Thymus (tissue), 11 donors: ENCODE data around the gene NCCRP1. TPM values are rescaled to one million over a fixed set of nuclear protein-coding genes. Genes with fewer than 3 reads are reported as not detected.
A peak's percentile ranks its signal among the peaks of the same experiment; 100 is the strongest.
"Not testable (repeated sequence)": the region's sequence is repeated elsewhere in the genome, so short reads cannot be mapped to it uniquely, and the experiment has no call there.

Source experiments
- DNase-seq, 9 donors: peaks; one replicate each; pipeline ENCODE4 v3.0.0-alpha.2; 2013; ENCODE audit warnings: low spot score in 9 of 9, low read depth in 6 of 9, missing footprints in 1 of 9
- H3K27ac ChIP-seq, 2 donors: one replicate each; pipeline ENCODE4 v1.5.1; 2013; ENCODE audit warnings: control low read depth in 1 of 2, low read depth in 1 of 2, low read length in 1 of 2, mild to moderate bottlenecking in 1 of 2, moderate library complexity in 1 of 2
- H3K27me3 ChIP-seq, 2 donors: one replicate each; pipeline ENCODE4 v1.5.1; 2013; ENCODE audit warnings: low read length in 1 of 2; ENCODE audit not compliant: control insufficient read depth in 2 of 2, insufficient read depth in 1 of 2
- H3K36me3 ChIP-seq, 2 donors: one replicate each; pipeline ENCODE4 v1.5.1; 2013; ENCODE audit warnings: low read length in 1 of 2, mild to moderate bottlenecking in 1 of 2, moderate library complexity in 1 of 2; ENCODE audit not compliant: control insufficient read depth in 2 of 2, insufficient read depth in 2 of 2
- H3K4me1 ChIP-seq, 2 donors: one replicate each; pipeline ENCODE4 v1.5.1; 2013; ENCODE audit warnings: low read length in 2 of 2; ENCODE audit not compliant: control insufficient read depth in 2 of 2, insufficient read depth in 2 of 2
- H3K4me3 ChIP-seq, 2 donors: one replicate each; pipeline ENCODE4 v1.5.1; 2013; ENCODE audit warnings: low read length in 2 of 2, control low read depth in 1 of 2, mild to moderate bottlenecking in 1 of 2
- H3K9me3 ChIP-seq, 2 donors: one replicate each; pipeline ENCODE4 v1.5.1; 2013; ENCODE audit warnings: low read length in 1 of 2, mild to moderate bottlenecking in 1 of 2; ENCODE audit not compliant: control insufficient read depth in 2 of 2, insufficient read depth in 1 of 2
- WGBS: extraction: QIAGEN DNeasy Blood & Tissue Kit; methylation state at CpG from one replicate; pipeline ENCODE4 v1.1.7; 2013; 5-methylcytosine and 5-hydroxymethylcytosine counted together
- polyA plus RNA-seq: library from polyadenylated mRNA; stranded (reverse); fragments of 200-250 nt; gene quantifications from one replicate; pipeline ENCODE4 v1.2.3, GENCODE V29; 2013
- total RNA-seq: library from RNA; stranded (reverse); fragments of 120-200 nt; gene quantifications from one replicate; pipeline ENCODE4 v1.2.4, GENCODE V29; 2013
- donor health status: healthy.

The NCCRP1 gene
- total and polyA plus RNA-seq, 2 donors: 2.1 to 13.2 TPM

- H3K27ac ChIP-seq: no peak overlapping the region
- no peak for DNase-seq
- H3K27me3 ChIP-seq: peaks cover 15 to 43% of the 10 kb centered on the region in 2 donors
- 84% methylated on average over 9 of the region's 9 CpGs for WGBS
- no peaks in the 10 kb centered on the region for H3K4me1 ChIP-seq
- no peak overlapping the region for H3K4me3 ChIP-seq
- H3K36me3 ChIP-seq: no peaks in the 10 kb centered on the region
- no peaks in the 10 kb centered on the region for H3K9me3 ChIP-seq
These were observed 11.5 kb downstream of the NCCRP1 start for GRCh38 chr19:39208175-39208795.

GRCh38 chr19:39209196-39209595 is 12.4 kb downstream of the NCCRP1 start:
- WGBS: 89% methylated on average over 7 of the region's 7 CpGs
- DNase-seq: no peak
- H3K4me1 ChIP-seq: no peaks in the 10 kb centered on the region
- no peak overlapping the region for H3K27ac ChIP-seq
- H3K27me3 ChIP-seq: peaks cover 6 to 34% of the 10 kb centered on the region in 2 donors
- no peaks in the 10 kb centered on the region for H3K9me3 ChIP-seq
- H3K4me3 ChIP-seq: no peak overlapping the region
- no peaks in the 10 kb centered on the region for H3K36me3 ChIP-seq

- DNase-seq: no peak
- WGBS: 91% methylated on average over 13 of the region's 13 CpGs
- Histone ChIP-seq H3K9me3 (no peaks in the 10 kb centered on the region), H3K27me3 (peaks cover 0 to 14% of the 10 kb centered on the region in 2 donors), H3K4me3 (no peak overlapping the region), H3K4me1 (no peaks in the 10 kb centered on the region), H3K36me3 (no peaks in the 10 kb centered on the region), H3K27ac (no peak overlapping the region)
These were observed 15.1 kb downstream of the NCCRP1 start for GRCh38 chr19:39211731-39212374.

GRCh38 chr19:39212375-39212742 is 15.6 kb downstream of the NCCRP1 start:
- H3K9me3 ChIP-seq: no peaks in the 10 kb centered on the region
- whole genome bisulfite sequencing: 40% methylated on average over 8 of the region's 8 CpGs
- peak in 6 of 9 donors; percentile 1 to 53 (median 12) for DNase-seq

GRCh38 chr19:39215323-39215722 is 18.6 kb downstream of the NCCRP1 start:
- H3K4me3 ChIP-seq, H3K9me3 ChIP-seq, H3K4me1 ChIP-seq, H3K27me3 ChIP-seq, DNase-seq, H3K36me3 ChIP-seq, H3K27ac ChIP-seq: not testable (repeated sequence)
- WGBS: 91% methylated on average over 3 of the region's 3 CpGs

More at GRCh38 chr19:39212375-39212742, 15.6 kb downstream of the NCCRP1 start:
- H3K4me1 ChIP-seq: no peaks in the 10 kb centered on the region
- H3K4me3 ChIP-seq: no peak overlapping the region
- H3K36me3 ChIP-seq: no peaks in the 10 kb centered on the region
- H3K27ac ChIP-seq: no peak overlapping the region
- H3K27me3 ChIP-seq: peaks cover 0 to 11% of the 10 kb centered on the region in 2 donors

- Histone ChIP-seq H3K36me3 (no peaks in the 10 kb centered on the region), H3K4me1 (no peaks in the 10 kb centered on the region), H3K27ac (no peak overlapping the region), H3K27me3 (peaks cover 0 to 6% of the 10 kb centered on the region in 2 donors), H3K4me3 (no peak overlapping the region), H3K9me3 (no peaks in the 10 kb centered on the region)
- WGBS: 94% methylated on average over 5 of the region's 5 CpGs
- DNase-seq: no peak
These were observed 20.3 kb downstream of the NCCRP1 start for GRCh38 chr19:39217094-39217493.

GRCh38 chr19:39218230-39219007 is 21.7 kb downstream of the NCCRP1 start:
- no peaks in the 10 kb centered on the region for H3K9me3 ChIP-seq
- no peaks in the 10 kb centered on the region for H3K36me3 ChIP-seq
- no peaks in the 10 kb centered on the region for H3K4me1 ChIP-seq
- no peak for DNase-seq
- peaks cover 0 to 2% of the 10 kb centered on the region in 2 donors for H3K27me3 ChIP-seq
- WGBS: 94% methylated on average over 15 of the region's 15 CpGs
- no peak overlapping the region for H3K27ac ChIP-seq
- H3K4me3 ChIP-seq: no peak overlapping the region

GRCh38 chr19:39219108-39219507 is 22.3 kb downstream of the NCCRP1 start:
- H3K36me3 ChIP-seq, DNase-seq, H3K27ac ChIP-seq, H3K4me3 ChIP-seq, H3K27me3 ChIP-seq, H3K9me3 ChIP-seq, H3K4me1 ChIP-seq: not testable (repeated sequence)
- WGBS: 74% methylated on average over 10 of the region's 10 CpGs

GRCh38 chr19:39223703-39224279 is 27.0 kb downstream of the NCCRP1 start:
- DNase-seq: peak in 4 of 9 donors; percentile 9 to 40 (median 11)
- H3K27me3 ChIP-seq: peaks cover 0 to 4% of the 10 kb centered on the region in 2 donors
- H3K9me3 ChIP-seq: no peaks in the 10 kb centered on the region
- H3K27ac ChIP-seq: no peak overlapping the region
- H3K4me3 ChIP-seq: no peak overlapping the region
- WGBS: 26% methylated on average over 4 of the region's 4 CpGs
- no peaks in the 10 kb centered on the region for H3K36me3 ChIP-seq
- no peaks in the 10 kb centered on the region for H3K4me1 ChIP-seq
